AG10803 (cell line): ENCODE measurements around the gene EFCAB11.

ENCODE experiments used
- DNase-seq: peaks from one replicate; pipeline ENCODE4 v3.0.0; 2010; ENCODE audit warnings: low read depth
- H3K4me3 ChIP-seq: 2 replicates; pipeline ENCODE4 v1.5.1; 2011; ENCODE audit warnings: mild to moderate bottlenecking, low read length, control low read depth
- CTCF ChIP-seq: conservative IDR thresholded peaks from 2 replicates; pipeline ENCODE4 v1.5.1; 2011; ENCODE audit warnings: mild to moderate bottlenecking, low read length, control low read depth, inconsistent platforms

Gene EFCAB11

DNA sequence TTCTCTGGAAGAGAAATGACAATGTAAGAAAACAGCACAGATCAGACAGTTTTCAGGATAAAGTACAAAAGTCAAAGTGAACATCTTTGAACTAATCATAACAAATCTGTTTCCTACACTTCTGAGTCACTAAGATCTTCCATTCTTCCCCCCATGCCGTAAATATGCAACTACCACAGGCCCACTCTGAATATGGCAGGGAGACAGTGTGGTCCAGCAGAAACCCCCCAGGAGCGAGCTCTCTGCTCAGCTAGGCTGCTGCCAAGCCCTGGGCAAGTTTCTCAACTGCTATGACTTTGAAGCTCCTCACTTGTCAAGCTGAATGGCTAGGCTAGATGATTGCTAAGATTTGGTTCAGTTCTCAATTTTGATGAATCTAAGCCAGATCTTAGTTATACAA is 148.1 kb downstream of the EFCAB11 start:
- TF ChIP-seq CTCF: no peak
- H3K4me3 ChIP-seq: no peak overlapping the region
- no peak for DNase-seq

- no peak for TF ChIP-seq CTCF
- DNase-seq: no peak
- no peak overlapping the region for H3K4me3 ChIP-seq
These were observed 149.0 kb downstream of the EFCAB11 start for GRCh38 chr14:89805501-89805900.

DNA sequence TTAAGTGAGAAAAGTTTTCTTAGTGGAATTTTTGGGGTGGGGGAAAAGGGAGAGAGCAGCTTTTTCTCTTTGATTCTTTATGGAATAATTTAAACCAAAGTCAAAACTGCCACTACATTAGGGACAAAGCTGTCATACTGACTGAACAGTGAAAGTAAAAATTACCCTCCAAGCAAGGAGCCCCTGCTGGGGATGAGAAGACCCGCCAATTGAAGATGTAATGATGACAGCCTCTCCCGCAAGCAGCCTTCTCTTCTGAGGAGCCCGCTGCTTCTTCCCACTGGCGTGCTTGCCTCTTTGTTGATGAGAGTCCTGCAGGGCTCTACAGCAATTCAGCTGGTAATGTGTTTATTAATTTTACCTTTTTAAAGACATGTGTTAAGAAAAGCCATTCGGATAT is 151.0 kb downstream of the EFCAB11 start:
- no peak overlapping the region for H3K4me3 ChIP-seq
- TF ChIP-seq CTCF: no peak
- no peak for DNase-seq

DNA sequence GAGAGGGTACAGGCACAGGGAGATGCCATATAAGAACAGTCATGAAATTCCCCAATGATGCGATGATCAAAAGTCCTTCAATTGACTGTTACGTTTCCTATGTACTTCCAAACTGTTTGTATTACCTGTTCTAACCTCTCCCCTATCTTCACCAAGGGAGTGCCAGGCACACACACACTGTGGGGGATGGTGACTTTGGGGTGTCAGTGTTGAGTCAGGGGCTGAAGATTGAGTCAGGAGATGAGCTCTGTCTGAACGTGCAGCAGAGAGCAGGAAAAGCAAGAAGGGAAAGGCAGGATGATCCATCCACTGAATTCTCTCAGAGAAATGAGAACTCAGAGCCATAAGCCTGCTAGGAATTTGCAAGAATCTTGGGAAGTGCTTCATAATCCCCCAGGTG is 153.4 kb downstream of the EFCAB11 start:
- DNase-seq: no peak
- no peak for TF ChIP-seq CTCF

GRCh38 chr14:89798212-89798773 is 156.2 kb downstream of the EFCAB11 start:
- DNase-seq: no peak
- TF ChIP-seq CTCF: no peak
- H3K4me3 ChIP-seq: no peak overlapping the region

More for the DNA sequence above, 153.4 kb downstream of the EFCAB11 start:
- no peak overlapping the region for H3K4me3 ChIP-seq

DNA sequence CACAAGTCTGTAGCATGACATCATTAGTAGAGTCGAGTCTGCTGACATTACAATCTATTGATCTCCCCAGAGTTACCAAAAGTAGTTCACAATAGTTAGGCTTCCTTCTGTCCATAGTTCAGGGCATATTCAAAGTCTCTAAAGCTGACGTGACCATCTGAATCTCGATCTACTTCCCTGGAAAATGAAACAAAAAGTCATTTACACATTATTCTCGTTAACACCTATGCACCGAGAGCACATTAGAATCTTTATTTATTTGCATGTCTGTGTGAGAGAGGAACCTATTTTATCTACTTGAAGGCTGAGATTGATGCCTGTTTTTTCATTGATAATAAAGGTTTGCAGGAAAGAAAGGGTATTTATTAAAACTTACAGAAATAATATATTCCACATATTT is 157.4 kb downstream of the EFCAB11 start:
- no peak for DNase-seq
- no peak overlapping the region for H3K4me3 ChIP-seq
- no peak for TF ChIP-seq CTCF

- DNase-seq: peak; percentile 26
- TF ChIP-seq CTCF: no peak
- no peak overlapping the region for H3K4me3 ChIP-seq
These were observed 160.4 kb downstream of the EFCAB11 start for GRCh38 chr14:89794096-89794495.
